H1 (cell line): ENCODE measurements around the gene TAF1B. TPM values are rescaled to one million over a fixed set of nuclear protein-coding genes. Genes with fewer than 3 reads are reported as not detected.

ENCODE experiments used
- CTCF ChIA-PET: fragments of 300-600 bp; sonication (Branson Sonifier 250); formaldehyde crosslinking; loops from one replicate; lab custom pipeline; 2021; ENCODE audit not compliant: partially characterized antibody; lab: Charles Lee
- POLR2A ChIA-PET: fragments of 300-600 bp; sonication (Branson Sonifier 250); formaldehyde crosslinking; loops from one replicate; lab custom pipeline; 2021; ENCODE audit warnings: inconsistent platforms; ENCODE audit not compliant: partially characterized antibody; lab: Charles Lee
- DNase-seq, 2 experiments: peaks; one replicate each; pipeline versions ENCODE4 v3.0.0 to v3.0.0-alpha.2; 2010 to 2022; ENCODE audit warnings: low spot score in 2 of 2, low read depth in 1 of 2, mixed read lengths in 1 of 2
- FAIRE-seq: peaks from 2 replicates; lab custom pipeline; 2011; peaks lifted over from hg19 to GRCh38; lab: Jason Lieb, UNC
- H2AFZ ChIP-seq: 2 replicates; pipeline ENCODE4 v1.8.1; 2012; ENCODE audit warnings: low read length, inconsistent platforms
- H2AK5ac ChIP-seq: 2 replicates; pipeline ENCODE4 v1.6.1; 2013; ENCODE audit warnings: low read depth, low read length
- H2BK120ac ChIP-seq: replicated peaks from 2 replicates; pipeline ENCODE3; 2013; ENCODE audit warnings: low read depth, low read length, inconsistent platforms
- H2BK12ac ChIP-seq: 2 replicates; pipeline ENCODE4 v1.6.1; 2013; ENCODE audit warnings: low read depth, low read length
- H2BK15ac ChIP-seq: 2 replicates; pipeline ENCODE4 v1.6.1; 2013; ENCODE audit warnings: low read length
- H2BK20ac ChIP-seq: 2 replicates; pipeline ENCODE4 v1.6.1; 2013; ENCODE audit warnings: low read length
- H2BK5ac ChIP-seq: 2 replicates; pipeline ENCODE4 v1.6.1; 2013; ENCODE audit warnings: low read depth, low read length
- H3K14ac ChIP-seq: 2 replicates; pipeline ENCODE4 v1.6.1; 2013; ENCODE audit warnings: inconsistent platforms; ENCODE audit not compliant: insufficient read length
- H3K18ac ChIP-seq: 2 replicates; pipeline ENCODE4 v1.6.1; 2013; ENCODE audit warnings: low read length; ENCODE audit errors: extremely low read depth
- H3K23ac ChIP-seq: 2 replicates; pipeline ENCODE4 v1.6.1; 2013; ENCODE audit warnings: inconsistent platforms; ENCODE audit not compliant: insufficient read length
- H3K23me2 ChIP-seq: 2 replicates; pipeline ENCODE4 v1.6.1; 2013; ENCODE audit warnings: low read depth, low read length
- H3K27ac ChIP-seq: 2 replicates; pipeline ENCODE4 v1.6.1; 2011; ENCODE audit warnings: low read depth, low read length, inconsistent platforms
- H3K27me3 ChIP-seq, 4 experiments: replicated peaks in 1 of 4; 1 replicate in 1 of 4; 2 replicates in 3 of 4; pipeline versions ENCODE4 v1.6.1 to v1.8.1; 2011 to 2013; ENCODE audit warnings: low read length in 3 of 4, mild to moderate bottlenecking in 3 of 4, inconsistent platforms in 2 of 4, mixed read lengths in 2 of 4, moderate library complexity in 1 of 4; ENCODE audit not compliant: control insufficient read depth in 3 of 4, insufficient read depth in 3 of 4; ENCODE audit errors: extremely low read depth in 1 of 4
- H3K36me3 ChIP-seq, 4 experiments: 2 replicates each; pipeline versions ENCODE4 v1.6.1 to v1.8.1; 2011 to 2013; ENCODE audit warnings: mild to moderate bottlenecking in 4 of 4, low read length in 3 of 4, moderate library complexity in 2 of 4, control low read depth in 1 of 4, inconsistent platforms in 1 of 4; ENCODE audit not compliant: insufficient read depth in 4 of 4, control insufficient read depth in 2 of 4
- H3K4ac ChIP-seq: replicated peaks from 2 replicates; pipeline ENCODE3; 2013; ENCODE audit warnings: low read length, low read depth, mixed read lengths, inconsistent platforms; ENCODE audit not compliant: insufficient read length
- H3K4me1 ChIP-seq, 4 experiments: replicated peaks in 1 of 4; 1 replicate in 1 of 4; 2 replicates in 3 of 4; pipeline versions ENCODE4 v1.6.1 to v1.8.1; 2011 to 2013; ENCODE audit warnings: low read length in 3 of 4, inconsistent platforms in 2 of 4, mixed read lengths in 1 of 4; ENCODE audit not compliant: insufficient read depth in 4 of 4, control insufficient read depth in 3 of 4
- H3K4me2 ChIP-seq, 2 experiments: 2 replicates each; pipeline versions ENCODE4 v1.6.1 to v1.8.1; 2011 to 2013; ENCODE audit warnings: low read depth in 2 of 2, low read length in 2 of 2, control low read depth in 1 of 2, inconsistent platforms in 1 of 2, mild to moderate bottlenecking in 1 of 2; ENCODE audit not compliant: insufficient read depth in 1 of 2
- H3K4me3 ChIP-seq, 4 experiments: fragments of 200-600, 300-600 bp in 1 of 4; sonication (generic), shearing (Covaris generic), sonication (Bioruptor Twin) in 1 of 4; 2 replicates each; pipeline versions ENCODE4 v1.5.1 to v1.8.1; 2011 to 2016; ENCODE audit warnings: low read length in 4 of 4, low read depth in 3 of 4, control low read depth in 2 of 4, inconsistent platforms in 2 of 4, mild to moderate bottlenecking in 2 of 4, mixed read lengths in 1 of 4, moderate library complexity in 1 of 4; ENCODE audit not compliant: insufficient read depth in 2 of 4; ENCODE audit errors: extremely low read depth in 1 of 4
- H3K56ac ChIP-seq: replicated peaks from 2 replicates; pipeline ENCODE3; 2013; ENCODE audit warnings: low read depth, mild to moderate bottlenecking, mixed read lengths, low read length, inconsistent platforms; ENCODE audit not compliant: insufficient read length
- H3K79me1 ChIP-seq: 2 replicates; pipeline ENCODE4 v1.6.1; 2013; ENCODE audit warnings: low read depth, low read length, control low read depth
- H3K79me2 ChIP-seq, 2 experiments: 2 replicates each; pipeline versions ENCODE4 v1.6.1 to v1.8.1; 2012 to 2013; ENCODE audit warnings: low read length in 2 of 2, mild to moderate bottlenecking in 2 of 2, inconsistent platforms in 1 of 2; ENCODE audit not compliant: insufficient read depth in 2 of 2, control insufficient read depth in 1 of 2
- H3K9ac ChIP-seq, 4 experiments: replicated peaks in 1 of 4; 1 replicate in 1 of 4; 2 replicates in 3 of 4; pipeline versions ENCODE4 v1.6.1 to v1.8.1; 2011 to 2013; ENCODE audit warnings: low read depth in 3 of 4, low read length in 3 of 4, control low read depth in 2 of 4, mild to moderate bottlenecking in 2 of 4, moderate library complexity in 2 of 4, inconsistent platforms in 1 of 4; ENCODE audit errors: extremely low read depth in 1 of 4
- H3K9me3 ChIP-seq, 2 experiments: 2 replicates each; pipeline versions ENCODE4 v1.6.1 to v1.8.1; 2012 to 2013; ENCODE audit warnings: mild to moderate bottlenecking in 2 of 2, moderate library complexity in 2 of 2, control low read depth in 1 of 2, inconsistent platforms in 1 of 2, low read depth in 1 of 2, low read length in 1 of 2, mixed read lengths in 1 of 2; ENCODE audit not compliant: insufficient read depth in 2 of 2
- H4K20me1 ChIP-seq, 2 experiments: replicated peaks in 1 of 2; 2 replicates each; pipeline versions ENCODE3 to v1.8.1; 2011 to 2013; ENCODE audit warnings: inconsistent platforms in 2 of 2, low read length in 2 of 2, mild to moderate bottlenecking in 1 of 2; ENCODE audit not compliant: insufficient read depth in 2 of 2, control insufficient read depth in 1 of 2
- H4K5ac ChIP-seq: 2 replicates; pipeline ENCODE4 v1.6.1; 2013; ENCODE audit warnings: low read length, low read depth, mixed read lengths, inconsistent platforms; ENCODE audit not compliant: insufficient read length
- H4K8ac ChIP-seq: 2 replicates; pipeline ENCODE4 v1.8.0; 2013; ENCODE audit warnings: mild to moderate bottlenecking, moderate library complexity, low read length, inconsistent platforms; ENCODE audit not compliant: insufficient read depth; ENCODE audit errors: extremely low read depth
- H4K91ac ChIP-seq: replicated peaks from 2 replicates; pipeline ENCODE3; 2013; ENCODE audit warnings: low read length, mixed read lengths, inconsistent platforms; ENCODE audit not compliant: insufficient read length
- BCL11A ChIP-seq, 2 experiments: IDR thresholded peaks; one replicate each; pipeline ENCODE4 v1.6.1; 2011; ENCODE audit warnings: low read depth in 2 of 2, low read length in 2 of 2, mild to moderate bottlenecking in 2 of 2
- CHD2 ChIP-seq: IDR thresholded peaks from 2 replicates; pipeline ENCODE4 v1.6.1; 2012; ENCODE audit warnings: low read length, improper control_type of control experiment
- GTF2F1 ChIP-seq: IDR thresholded peaks from 2 replicates; pipeline ENCODE4 v1.6.1; 2012; ENCODE audit warnings: low read depth, low read length, improper control_type of control experiment, borderline replicate concordance
- HDAC6 ChIP-seq: IDR thresholded peaks from one replicate; pipeline ENCODE4 v1.7.1; 2012; ENCODE audit warnings: low read depth, mild to moderate bottlenecking, inconsistent platforms, low read length, moderate library complexity
- KDM5A ChIP-seq: fragments of 200-600 bp; IDR thresholded peaks from 2 replicates; pipeline ENCODE4 v1.7.1; 2012; ENCODE audit warnings: mild to moderate bottlenecking, low read length, inconsistent platforms, mixed read lengths
- SP1 ChIP-seq: IDR thresholded peaks from 2 replicates; pipeline ENCODE4 v1.6.1; 2011; ENCODE audit warnings: low read depth, low read length
- WGBS, 2 experiments: shearing (Covaris generic) in 1 of 2; methylation state at CpG; one replicate each; pipeline versions ENCODE4 v1.1.6 to v1.1.7; 2013 to 2015; ENCODE audit warnings: low lambda C conversion rate in 2 of 2, mixed read lengths in 2 of 2, inconsistent platforms in 1 of 2, low coverage in 1 of 2, missing lambda C conversion rate in 1 of 2; ENCODE audit not compliant: insufficient replicate concordance in 2 of 2, insufficient coverage in 1 of 2, insufficient read length in 1 of 2; ENCODE audit errors: extremely low coverage in 1 of 2, missing lambda C conversion rate in 1 of 2; 5-methylcytosine and 5-hydroxymethylcytosine counted together
- polyA plus RNA-seq, 7 experiments: library from polyadenylated mRNA; depleted of rRNA in 3 of 7; stranded (reverse) in 5 of 7; unstranded in 2 of 7; fragments of >200 nt in 5 of 7; fragments of 200-250 nt in 2 of 7; gene quantifications; 1 replicate in 5 of 7; 2 replicates in 1 of 7; 4 replicates in 1 of 7; pipeline versions ENCODE4 v1.2.1 to v1.2.3, GENCODE V29; 2011 to 2013; ENCODE audit warnings: missing spikeins in 2 of 7, mixed read lengths in 2 of 7
- total RNA-seq: library from RNA; stranded (reverse); fragmentation: NEBNext Ultra II Directional; extraction: Animal tissue kit (Norgen Biotek cat#: 25700); gene quantifications from 2 replicates; pipeline ENCODE4 v1.2.1, GENCODE V29; 2021
- TF ChIP-seq, protein P1 (sequence below), 3 experiments: IDR thresholded peaks; 1 replicate in 2 of 3; 2 replicates in 1 of 3; pipeline versions ENCODE4 v1.5.1 to v1.6.1; 2011; ENCODE audit warnings: low read length in 3 of 3, mild to moderate bottlenecking in 3 of 3, inconsistent platforms in 2 of 3, low read depth in 1 of 3, moderate library complexity in 1 of 3; ENCODE audit not compliant: insufficient read depth in 1 of 3; ENCODE audit errors: control extremely low read depth in 1 of 3

TAF1B gene
- total and polyA plus RNA-seq, 2 of the 8 experiments (the other 6 are each of a cell fraction or from before 2014, with no cell fraction given): 6.6 to 25.2 TPM

- H2BK15ac ChIP-seq: no peak overlapping the region
- H3K27ac ChIP-seq: no peak overlapping the region
- 77% methylated on average over 9 of the region's 9 CpGs; no CpG with 5 or more reads in 1 of the 2 experiments for WGBS, 2 experiments
- ChIA-PET CTCF (interaction anchor here (0.7 to 0.8 kb wide), 2 partner anchors 24 to 69 kb away, joined by 3 to 4 read pairs; no protein-coding TSS in a partner anchor), POLR2A (no interaction called here)
- no peaks in the 10 kb centered on the region for H3K27me3 ChIP-seq
- H2BK5ac ChIP-seq: no peak overlapping the region
- no peak for FAIRE-seq
- H3K23ac ChIP-seq: no peak overlapping the region
- H3K14ac ChIP-seq: no peak overlapping the region
- H4K20me1 ChIP-seq: no peaks in the 10 kb centered on the region
- H3K9ac ChIP-seq: no peak overlapping the region
- no peak overlapping the region for H3K4ac ChIP-seq
- no peak overlapping the region; the same call in 1 of the 2 replicates for H4K8ac ChIP-seq
- H4K91ac ChIP-seq: no peak overlapping the region
- H2BK20ac ChIP-seq: no peak overlapping the region
- H2AK5ac ChIP-seq: no peak overlapping the region
- no peak for DNase-seq
- H3K56ac ChIP-seq: no peak overlapping the region
- no peak overlapping the region for H3K18ac ChIP-seq
- H3K9me3 ChIP-seq: peaks cover 0 to 1% of the 10 kb centered on the region in 2 experiments; a peak in 1 of 4 replicates
- H3K23me2 ChIP-seq: no peaks in the 10 kb centered on the region
- H2AFZ ChIP-seq: no peak overlapping the region
- H3K4me3 ChIP-seq: no peak overlapping the region
- TF ChIP-seq BCL11A (IDR thresholded peaks at IDR 0.05; ENCODE audit: low read depth in 2 of 2, low read length in 2 of 2) (no peak), SP1 (no peak), HDAC6 (no peak), GTF2F1 (no peak), CHD2 (no peak), KDM5A (no peak)
- TF ChIP-seq, protein P1, sequence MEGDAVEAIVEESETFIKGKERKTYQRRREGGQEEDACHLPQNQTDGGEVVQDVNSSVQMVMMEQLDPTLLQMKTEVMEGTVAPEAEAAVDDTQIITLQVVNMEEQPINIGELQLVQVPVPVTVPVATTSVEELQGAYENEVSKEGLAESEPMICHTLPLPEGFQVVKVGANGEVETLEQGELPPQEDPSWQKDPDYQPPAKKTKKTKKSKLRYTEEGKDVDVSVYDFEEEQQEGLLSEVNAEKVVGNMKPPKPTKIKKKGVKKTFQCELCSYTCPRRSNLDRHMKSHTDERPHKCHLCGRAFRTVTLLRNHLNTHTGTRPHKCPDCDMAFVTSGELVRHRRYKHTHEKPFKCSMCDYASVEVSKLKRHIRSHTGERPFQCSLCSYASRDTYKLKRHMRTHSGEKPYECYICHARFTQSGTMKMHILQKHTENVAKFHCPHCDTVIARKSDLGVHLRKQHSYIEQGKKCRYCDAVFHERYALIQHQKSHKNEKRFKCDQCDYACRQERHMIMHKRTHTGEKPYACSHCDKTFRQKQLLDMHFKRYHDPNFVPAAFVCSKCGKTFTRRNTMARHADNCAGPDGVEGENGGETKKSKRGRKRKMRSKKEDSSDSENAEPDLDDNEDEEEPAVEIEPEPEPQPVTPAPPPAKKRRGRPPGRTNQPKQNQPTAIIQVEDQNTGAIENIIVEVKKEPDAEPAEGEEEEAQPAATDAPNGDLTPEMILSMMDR (IDR thresholded peaks at IDR 0.05; ENCODE audit: control extremely low read depth in 1 of 3, insufficient read depth in 1 of 3, low read depth in 1 of 3, low read length in 3 of 3): no peak
- no peak overlapping the region for H4K5ac ChIP-seq
- no peak overlapping the region for H2BK120ac ChIP-seq
- H3K79me1 ChIP-seq: no peaks in the 10 kb centered on the region
- H3K36me3 ChIP-seq: peaks cover 0 to 11% (median 4%) of the 10 kb centered on the region in 4 experiments; a peak in 3 of 8 replicates
- no peaks in the 10 kb centered on the region for H3K79me2 ChIP-seq
- no peak overlapping the region for H3K4me2 ChIP-seq
- H2BK12ac ChIP-seq: no peak overlapping the region
- H3K4me1 ChIP-seq: peaks cover 0 to 4% (median 0%) of the 10 kb centered on the region in 4 experiments; a peak in 2 of 7 replicates
Observed at GRCh38 chr2:9937968-9938367, 94.7 kb downstream of the TAF1B start.
